Activated B cell treated with CpG ODN at 0.5 μM for 24 hours (primary cell): Measurements from ENCODE around the gene HSFX1. TPM values are rescaled to one million over a fixed set of nuclear protein-coding genes. Genes with fewer than 3 reads are reported as not detected.

ENCODE experiments used
- ATAC-seq: fragments of 200-7000 bp; cut with Tn5 transposase; one replicate; pipeline ENCODE4 v1.10.0; 2021; ENCODE audit warnings: low read depth, mild to moderate bottlenecking, moderate library complexity
- CTCF ChIA-PET: fragments of 350-600 bp; sonication (Branson Sonifier 250); formaldehyde crosslinking; loops from one replicate; lab custom pipeline; 2021; ENCODE audit warnings: antibody characterized with exemption; lab: Charles Lee
- POLR2A ChIA-PET: fragments of 350-600 bp; sonication (Branson Sonifier 250); formaldehyde crosslinking; loops from one replicate; lab custom pipeline; 2021; ENCODE audit warnings: antibody characterized with exemption; lab: Charles Lee
- DNase-seq: peaks from one replicate; pipeline ENCODE4 v3.0.0; 2022
- H3K27ac Mint-ChIP-seq: one replicate; pipeline ENCODE4 v1.8.0; 2020; ENCODE audit warnings: mixed read lengths
- H3K27me3 Mint-ChIP-seq: one replicate; pipeline ENCODE4 v1.8.0; 2021; ENCODE audit warnings: mixed read lengths
- H3K36me3 Mint-ChIP-seq: one replicate; pipeline ENCODE4 v1.8.0; 2021; ENCODE audit warnings: low read depth, mixed read lengths
- H3K4me1 Mint-ChIP-seq: one replicate; pipeline ENCODE4 v1.8.0; 2021; ENCODE audit warnings: mixed read lengths
- H3K4me3 Mint-ChIP-seq: one replicate; pipeline ENCODE4 v1.8.0; 2020; ENCODE audit warnings: mild to moderate bottlenecking, mixed read lengths
- H3K9me3 Mint-ChIP-seq: one replicate; pipeline ENCODE4 v1.8.0; 2020; ENCODE audit warnings: mixed read lengths
- intact Hi-C: fragments of 100-400 bp; cut with micrococcal nuclease; formaldehyde crosslinking; loops from one replicate; pipeline ENCODE4 v1.15.1; 2024
- total RNA-seq: library from RNA; stranded (reverse); gene quantifications from 2 replicates; pipeline ENCODE4 v1.2.3, GENCODE V29; 2022
- TF ChIP-seq, protein P1 (sequence below): fragments of 200-600 bp; IDR thresholded peaks from one replicate; pipeline ENCODE4 v1.8.0; 2022; ENCODE audit warnings: antibody characterized with exemption, mild to moderate bottlenecking

Gene HSFX1
- total RNA-seq, 1 donor from 2014 or later = 1.1 TPM

DNA sequence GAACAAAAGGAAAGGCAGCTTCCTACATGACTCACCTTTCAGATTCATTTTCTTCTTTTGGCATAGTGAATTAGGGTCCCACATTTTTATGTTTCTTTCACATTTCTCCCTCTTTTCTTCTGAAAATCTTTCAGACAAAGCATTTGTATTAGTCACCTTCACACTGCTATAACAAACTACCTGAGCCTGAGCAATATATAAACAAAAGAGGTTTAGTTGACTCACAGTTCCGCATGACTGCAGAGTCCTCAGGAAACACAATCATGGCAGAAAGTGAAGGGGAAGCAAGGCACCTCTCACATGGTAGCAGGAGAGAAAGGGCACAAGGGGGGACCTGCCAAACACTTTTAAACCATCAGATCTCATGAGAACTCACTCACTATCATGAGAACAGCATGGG, 44.8 kb downstream of the HSFX1 start:
- TF ChIP-seq, protein P1, sequence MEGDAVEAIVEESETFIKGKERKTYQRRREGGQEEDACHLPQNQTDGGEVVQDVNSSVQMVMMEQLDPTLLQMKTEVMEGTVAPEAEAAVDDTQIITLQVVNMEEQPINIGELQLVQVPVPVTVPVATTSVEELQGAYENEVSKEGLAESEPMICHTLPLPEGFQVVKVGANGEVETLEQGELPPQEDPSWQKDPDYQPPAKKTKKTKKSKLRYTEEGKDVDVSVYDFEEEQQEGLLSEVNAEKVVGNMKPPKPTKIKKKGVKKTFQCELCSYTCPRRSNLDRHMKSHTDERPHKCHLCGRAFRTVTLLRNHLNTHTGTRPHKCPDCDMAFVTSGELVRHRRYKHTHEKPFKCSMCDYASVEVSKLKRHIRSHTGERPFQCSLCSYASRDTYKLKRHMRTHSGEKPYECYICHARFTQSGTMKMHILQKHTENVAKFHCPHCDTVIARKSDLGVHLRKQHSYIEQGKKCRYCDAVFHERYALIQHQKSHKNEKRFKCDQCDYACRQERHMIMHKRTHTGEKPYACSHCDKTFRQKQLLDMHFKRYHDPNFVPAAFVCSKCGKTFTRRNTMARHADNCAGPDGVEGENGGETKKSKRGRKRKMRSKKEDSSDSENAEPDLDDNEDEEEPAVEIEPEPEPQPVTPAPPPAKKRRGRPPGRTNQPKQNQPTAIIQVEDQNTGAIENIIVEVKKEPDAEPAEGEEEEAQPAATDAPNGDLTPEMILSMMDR = no peak
- no peak for ATAC-seq

DNA sequence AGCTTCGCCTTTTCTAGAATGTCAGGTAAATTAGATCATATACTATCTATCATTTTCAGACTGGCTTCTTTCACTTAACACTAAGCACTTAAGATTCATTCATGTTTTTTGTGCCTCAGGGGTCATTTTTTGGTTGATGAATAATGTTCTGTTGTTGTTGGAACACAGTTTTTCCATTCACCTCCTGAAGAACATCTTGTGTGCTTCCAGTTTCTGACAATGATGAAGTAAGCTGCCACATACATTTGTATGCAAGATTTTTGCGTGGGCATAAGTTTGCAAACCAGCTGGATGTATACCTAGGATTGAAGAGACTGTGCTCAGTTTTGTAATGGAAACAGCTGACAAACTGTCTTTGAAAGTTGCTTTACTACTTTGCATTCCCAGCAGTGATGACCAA, 45.5 kb downstream of the HSFX1 start:
- DNase-seq (no peak), ATAC-seq (no peak)
- Mint-ChIP-seq H3K27ac (no peak overlapping the region), H3K36me3 (no peaks in the 10 kb centered on the region), H3K4me3 (no peak overlapping the region), H3K9me3 (no peaks in the 10 kb centered on the region), H3K4me1 (no peaks in the 10 kb centered on the region), H3K27me3 (peaks cover 3% of the 10 kb centered on the region)
- POLR2A ChIA-PET = no interaction called here
- CTCF ChIA-PET = no interaction called here
- TF ChIP-seq, protein P1 = no peak
- intact Hi-C loops = no loop called here

More for the DNA sequence above, 44.8 kb downstream of the HSFX1 start:
- ChIA-PET POLR2A (no interaction called here), CTCF (no interaction called here)
- Mint-ChIP-seq H3K9me3 (no peaks in the 10 kb centered on the region), H3K4me1 (no peaks in the 10 kb centered on the region), H3K4me3 (no peak overlapping the region), H3K27ac (no peak overlapping the region), H3K27me3 (peaks cover 3% of the 10 kb centered on the region), H3K36me3 (no peaks in the 10 kb centered on the region)
- DNase-seq = no peak
- intact Hi-C loops = no loop called here

DNA sequence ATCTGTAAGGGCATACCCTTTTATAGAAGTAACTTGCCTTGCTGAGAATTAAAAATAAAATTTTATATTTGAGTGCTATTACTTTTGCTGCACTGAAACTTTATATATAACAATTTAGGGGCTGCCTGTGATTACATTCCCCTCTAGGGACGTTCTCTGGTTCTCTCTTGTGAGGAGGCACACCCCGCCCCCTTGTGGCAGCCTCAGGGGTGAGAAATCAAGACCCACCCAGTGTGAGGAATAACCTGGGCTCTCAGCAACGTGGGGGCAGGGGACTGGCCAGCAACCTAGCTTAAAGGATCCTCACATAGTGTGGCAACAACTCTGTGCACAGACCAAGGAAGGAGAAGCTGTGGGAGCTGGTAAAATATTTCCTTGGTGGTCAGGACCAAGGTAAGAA, 51.6 kb downstream of the HSFX1 start:
- no peak overlapping the region for H3K27ac Mint-ChIP-seq
- CTCF ChIA-PET = no interaction called here
- POLR2A ChIA-PET = no interaction called here
- peaks cover 5% of the 10 kb centered on the region for H3K27me3 Mint-ChIP-seq
- DNase-seq (no peak), ATAC-seq (no peak)
- peaks cover 17% of the 10 kb centered on the region for H3K4me1 Mint-ChIP-seq
- intact Hi-C loops = loop anchor here (1.0 kb wide), 1 partner anchor 313 kb away; no protein-coding TSS in a partner anchor
- no peaks in the 10 kb centered on the region for H3K9me3 Mint-ChIP-seq
- H3K36me3 Mint-ChIP-seq = no peaks in the 10 kb centered on the region
- no peak overlapping the region for H3K4me3 Mint-ChIP-seq
- TF ChIP-seq, protein P1 = no peak

Other genes with a start within 250 kb of the HSFX1 start
- gene EOLA1, start 233.1 kb upstream of the HSFX1 start, total RNA-seq = 22.8 and 29.4 TPM in 2 replicates
- not detected in 2 replicates for gene HSFX3, start 224.1 kb upstream of the HSFX1 start, total RNA-seq
- gene MAGEA9B, start 186.6 kb upstream of the HSFX1 start, total RNA-seq = not detected in 2 replicates
- gene HSFX2, start 178.8 kb upstream of the HSFX1 start, total RNA-seq = 0.33 and 0.51 TPM in 2 replicates
- gene TMEM185A, start 142.3 kb upstream of the HSFX1 start, total RNA-seq = 17.4 and 19.1 TPM in 2 replicates
- gene MAGEA11, start 62.0 kb upstream of the HSFX1 start, total RNA-seq = not detected in 2 replicates
- gene MAGEA9, start 7.9 kb downstream of the HSFX1 start, total RNA-seq = not detected in 2 replicates
- gene MAGEA8, start 107.1 kb downstream of the HSFX1 start, total RNA-seq = not detected in 2 replicates
- not detected in 2 replicates for gene HSFX4, start 155.5 kb downstream of the HSFX1 start, total RNA-seq
- gene EOLA2, start 164.4 kb downstream of the HSFX1 start, total RNA-seq = 37.5 and 38.4 TPM in 2 replicates